Cardiac muscle cell (in vitro differentiated cells and primary cell): ENCODE results near the gene USP22. TPM values are rescaled to one million over a fixed set of nuclear protein-coding genes. Genes with fewer than 3 reads are reported as not detected.

Source experiments
- DNase-seq, 2 donors: peaks; one replicate each; pipeline versions ENCODE4 v3.0.0 to v3.0.0-alpha.2; 2010 to 2017; ENCODE audit warnings: low read depth in 1 of 2, low spot score in 1 of 2
- H3K27ac ChIP-seq: fragments of 200-600 bp; sonication (generic); 2 replicates; pipeline ENCODE4 v1.5.1; 2016
- H3K27me3 ChIP-seq: fragments of 200-600 bp; sonication (generic); 2 replicates; pipeline ENCODE4 v1.6.0; 2016; ENCODE audit warnings: control low read depth
- H3K36me3 ChIP-seq: fragments of 200-600 bp; sonication (generic); 2 replicates; pipeline ENCODE4 v1.5.1; 2016; ENCODE audit warnings: control low read depth
- H3K4me1 ChIP-seq: fragments of 200-600 bp; sonication (generic); 2 replicates; pipeline ENCODE4 v1.8.1; 2017; ENCODE audit warnings: low read depth, mild to moderate bottlenecking, mixed run types
- H3K4me3 ChIP-seq: fragments of 200-600 bp; sonication (generic); 2 replicates; pipeline ENCODE4 v1.5.1; 2016; ENCODE audit warnings: mild to moderate bottlenecking
- H3K9me3 ChIP-seq: fragments of 200-600 bp; sonication (generic); 2 replicates; pipeline ENCODE4 v1.5.1; 2017; ENCODE audit warnings: low read depth, mild to moderate bottlenecking, control low read depth
- CTCF ChIP-seq: IDR thresholded peaks from 2 replicates; pipeline ENCODE4 v1.5.1; 2012; ENCODE audit warnings: low read depth, mild to moderate bottlenecking, low read length
- polyA plus RNA-seq: library from polyadenylated mRNA; unstranded; fragments of >200 nt; fragmentation: Nextera tagmentation; extraction: Ambion mirVana; gene quantifications from 2 replicates; pipeline ENCODE4 v1.2.1, GENCODE V29; 2016
- total RNA-seq: library from RNA; depleted of rRNA; stranded (reverse); fragments of >200 nt; gene quantifications from 2 replicates; pipeline ENCODE4 v1.2.3, GENCODE V29; 2016

USP22 gene
- total and polyA plus RNA-seq, 2 experiments from 2014 or later: 153 to 280 TPM

- no peak for DNase-seq
- no peaks in the 10 kb centered on the region for H3K9me3 ChIP-seq
- H3K4me3 ChIP-seq: no peak overlapping the region
- H3K27ac ChIP-seq: no peak overlapping the region
- H3K36me3 ChIP-seq: no peaks in the 10 kb centered on the region
- no peak for TF ChIP-seq CTCF
- no peaks in the 10 kb centered on the region for H3K4me1 ChIP-seq
- H3K27me3 ChIP-seq: no peaks in the 10 kb centered on the region
These were observed 39.2 kb upstream of the USP22 start for GRCh38 chr17:21082001-21082436.

- H3K9me3 ChIP-seq: no peaks in the 10 kb centered on the region
- H3K27ac ChIP-seq: no peak overlapping the region
- no peak overlapping the region for H3K4me3 ChIP-seq
- H3K36me3 ChIP-seq: no peaks in the 10 kb centered on the region
- TF ChIP-seq CTCF: no peak
- no peaks in the 10 kb centered on the region for H3K27me3 ChIP-seq
- DNase-seq: no peak
- no peaks in the 10 kb centered on the region for H3K4me1 ChIP-seq
These were observed 36.4 kb upstream of the USP22 start for GRCh38 chr17:21079196-21079595.

GRCh38 chr17:21078016-21078780 is 35.4 kb upstream of the USP22 start:
- DNase-seq: no peak
- no peaks in the 10 kb centered on the region for H3K36me3 ChIP-seq
- no peak overlapping the region for H3K4me3 ChIP-seq
- H3K9me3 ChIP-seq: no peaks in the 10 kb centered on the region
- no peaks in the 10 kb centered on the region for H3K4me1 ChIP-seq
- no peak for TF ChIP-seq CTCF
- H3K27ac ChIP-seq: no peak overlapping the region
- H3K27me3 ChIP-seq: no peaks in the 10 kb centered on the region

- H3K27ac ChIP-seq: no peak overlapping the region
- no peak for TF ChIP-seq CTCF
- no peaks in the 10 kb centered on the region for H3K27me3 ChIP-seq
- no peak for DNase-seq
- no peak overlapping the region for H3K4me3 ChIP-seq
- no peaks in the 10 kb centered on the region for H3K4me1 ChIP-seq
- no peaks in the 10 kb centered on the region for H3K9me3 ChIP-seq
- no peaks in the 10 kb centered on the region for H3K36me3 ChIP-seq
These were observed 34.5 kb upstream of the USP22 start for GRCh38 chr17:21077281-21077680.

- H3K4me3 ChIP-seq: no peak overlapping the region
- H3K9me3 ChIP-seq: no peaks in the 10 kb centered on the region
- H3K27me3 ChIP-seq: no peaks in the 10 kb centered on the region
- TF ChIP-seq CTCF: no peak
- H3K27ac ChIP-seq: no peak overlapping the region
- DNase-seq: no peak
- no peaks in the 10 kb centered on the region for H3K36me3 ChIP-seq
- H3K4me1 ChIP-seq: no peaks in the 10 kb centered on the region
These were observed 33.4 kb upstream of the USP22 start for GRCh38 chr17:21076242-21076641.
